NT2/D1 (cell line): Measurements from ENCODE around the gene COL4A3.

Experiments used
- YY1 ChIP-seq: IDR thresholded peaks from 2 replicates; pipeline ENCODE4 v1.6.1; 2011; ENCODE audit not compliant: insufficient read length, insufficient read depth
- ZNF274 ChIP-seq: IDR thresholded peaks from 2 replicates; pipeline ENCODE4 v1.6.1; 2011; ENCODE audit warnings: mild to moderate bottlenecking, low read depth, low read length

DNA sequence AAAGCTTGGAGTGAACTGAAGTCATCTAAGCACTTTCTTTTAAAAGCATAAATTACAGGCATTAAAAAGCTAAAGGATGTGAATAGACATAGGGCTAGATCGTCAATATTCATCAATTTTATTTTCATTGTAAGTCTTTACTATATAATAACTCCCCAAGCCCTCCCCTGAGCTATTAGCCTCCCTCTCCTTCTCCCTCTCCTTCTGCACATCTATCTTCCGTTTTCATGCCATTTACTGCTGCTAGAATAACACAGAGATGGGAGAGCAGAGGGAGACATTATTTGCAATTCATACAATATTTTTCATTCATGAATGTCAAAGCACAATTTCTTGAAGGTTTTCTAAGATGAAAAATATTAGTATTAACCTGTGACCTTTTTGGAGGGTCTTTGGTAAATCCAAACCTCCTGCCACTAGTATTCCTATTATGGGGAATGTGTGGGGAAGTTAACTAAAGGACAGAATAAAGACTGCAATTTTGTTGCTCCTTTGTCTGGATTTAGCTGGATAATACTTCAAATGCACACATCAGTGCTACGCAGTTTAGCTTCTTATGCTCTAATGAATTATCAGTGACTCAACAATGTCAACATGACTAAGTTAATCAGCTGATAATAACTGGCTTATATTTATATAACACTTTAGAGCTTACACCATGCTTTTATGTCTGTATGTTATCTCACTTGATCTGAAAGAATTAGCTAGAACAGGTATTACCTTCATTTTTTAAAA lies 132.4 kb downstream of the COL4A3 start:
- TF ChIP-seq YY1 (no peak), ZNF274 (no peak)
